NCI-H226 (cell line): ENCODE results near the gene FARS2.
"Not testable (repeated sequence)": the region's sequence is repeated elsewhere in the genome, so short reads cannot be mapped to it uniquely, and the experiment has no call there.

Experiments used
- DNase-seq: peaks from one replicate; pipeline ENCODE4 v3.0.0-alpha.2; 2015

FARS2 gene

GRCh38 chr6:5645328-5646290 lies 384.3 kb downstream of the FARS2 start:
- no peak for DNase-seq

DNA sequence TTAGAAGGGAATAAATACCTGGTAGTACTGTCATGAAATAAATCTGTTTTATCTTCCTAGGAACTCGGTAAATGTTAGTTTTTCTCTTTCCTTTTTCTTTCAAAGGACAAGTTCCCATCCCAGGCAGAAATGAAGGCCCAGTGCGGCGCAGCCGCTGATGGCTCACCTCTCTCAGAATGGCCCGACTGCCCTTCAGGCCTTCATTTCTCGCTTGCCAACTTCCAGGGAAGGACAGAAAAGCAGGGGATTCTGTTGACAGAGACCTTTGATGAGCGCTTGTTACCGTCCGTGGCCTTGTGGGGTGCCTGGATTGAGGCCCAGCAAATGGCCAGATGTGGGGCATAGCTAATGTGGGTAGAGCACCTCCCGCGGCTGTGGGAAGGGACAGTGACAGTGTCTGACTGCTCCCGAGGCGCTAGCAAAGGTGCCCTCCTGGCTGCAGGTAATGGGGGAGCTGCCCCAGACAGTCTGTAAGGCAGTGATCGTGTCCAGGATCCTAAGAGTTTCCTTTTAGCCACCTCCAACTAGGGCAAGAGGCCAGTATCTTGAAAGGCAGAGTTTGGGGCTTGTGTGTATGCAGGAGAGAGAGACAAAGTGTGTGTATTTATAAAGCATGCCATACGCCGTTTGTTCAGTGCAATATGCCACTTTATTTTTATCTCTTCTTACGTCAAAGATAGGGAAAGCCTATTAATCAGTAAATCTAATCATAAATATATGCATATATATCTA lies 391.3 kb downstream of the FARS2 start:
- DNase-seq: no peak

GRCh38 chr6:5653801-5654200 lies 392.5 kb downstream of the FARS2 start:
- DNase-seq: no peak

GRCh38 chr6:5656226-5656625 lies 394.9 kb downstream of the FARS2 start:
- DNase-seq: no peak

GRCh38 chr6:5656695-5657094 lies 395.4 kb downstream of the FARS2 start:
- not testable (repeated sequence) for DNase-seq

DNA sequence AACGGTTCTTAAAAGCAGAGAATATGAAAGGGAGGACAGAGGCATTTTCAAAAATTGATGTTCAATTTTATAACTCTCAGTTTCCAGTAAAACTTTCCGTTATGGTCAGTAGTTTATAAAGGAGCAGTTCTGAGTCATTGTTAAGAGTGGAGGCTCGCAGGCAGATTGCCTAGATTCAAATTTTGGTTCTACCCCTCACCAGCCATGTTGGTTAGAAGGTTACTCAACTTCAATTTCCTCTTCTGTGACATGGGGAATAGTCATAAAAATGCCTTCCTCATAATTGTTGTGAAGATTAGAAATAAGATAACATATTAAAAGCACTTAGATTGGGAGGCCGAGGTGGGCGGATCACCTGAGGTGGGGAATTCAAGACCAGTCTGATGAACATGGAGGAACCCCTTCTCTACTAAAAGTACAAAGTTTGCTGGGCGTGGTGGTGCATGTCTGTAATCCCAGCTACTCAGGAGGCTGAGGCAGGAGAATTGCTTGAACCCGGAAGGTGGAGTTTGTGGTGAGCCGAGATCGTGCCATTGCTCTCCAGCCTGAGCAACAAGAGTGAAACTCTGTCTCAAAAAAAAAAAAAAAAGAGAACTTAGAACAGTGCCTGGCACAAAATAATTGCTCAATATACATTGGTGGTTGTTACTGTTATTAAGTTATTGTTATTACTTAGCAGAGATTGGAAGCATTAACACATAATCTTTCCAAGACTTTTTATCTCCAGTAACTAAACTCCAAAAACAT lies 396.5 kb downstream of the FARS2 start:
- DNase-seq: no peak

- no peak for DNase-seq
Observed at GRCh38 chr6:5659467-5659866, 398.2 kb downstream of the FARS2 start.

DNA sequence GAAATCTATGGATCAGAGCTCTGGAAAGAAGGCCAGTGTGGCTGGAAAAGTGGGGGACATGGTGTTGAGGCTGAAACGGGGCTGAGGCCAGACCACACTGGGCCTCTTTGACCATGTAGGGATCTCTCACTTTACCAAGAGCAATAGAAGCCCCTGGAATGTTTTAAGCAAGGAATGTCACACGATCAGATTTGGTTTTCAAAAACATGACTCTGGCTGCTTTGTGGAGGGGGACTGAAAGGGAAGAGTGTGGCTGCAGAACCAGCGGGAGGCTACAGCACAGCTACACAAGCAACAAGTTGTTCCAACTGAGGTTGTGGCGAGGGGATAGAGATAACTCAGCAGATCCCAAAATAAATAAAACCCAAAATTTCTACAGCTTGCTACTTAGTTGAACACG lies 399.5 kb downstream of the FARS2 start:
- DNase-seq: no peak

DNA sequence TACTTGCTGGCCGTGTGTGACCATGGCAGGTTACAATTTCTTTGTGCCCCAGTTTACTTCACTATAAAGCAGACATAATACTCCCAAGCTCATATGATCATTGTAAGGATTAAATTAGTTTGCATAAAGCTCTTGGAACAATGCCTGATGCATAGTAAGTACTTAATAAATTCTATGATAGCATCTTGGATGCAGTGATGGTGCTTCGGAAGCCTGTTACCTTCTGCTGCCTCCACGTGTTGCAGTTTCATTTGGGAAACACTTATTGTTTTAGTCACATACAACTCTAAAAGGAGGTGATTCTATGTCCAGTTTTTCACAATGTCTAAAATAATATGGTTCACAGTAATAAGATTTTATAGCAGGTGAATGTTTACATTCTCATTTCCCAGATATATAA lies 401.5 kb downstream of the FARS2 start:
- no peak for DNase-seq

DNA sequence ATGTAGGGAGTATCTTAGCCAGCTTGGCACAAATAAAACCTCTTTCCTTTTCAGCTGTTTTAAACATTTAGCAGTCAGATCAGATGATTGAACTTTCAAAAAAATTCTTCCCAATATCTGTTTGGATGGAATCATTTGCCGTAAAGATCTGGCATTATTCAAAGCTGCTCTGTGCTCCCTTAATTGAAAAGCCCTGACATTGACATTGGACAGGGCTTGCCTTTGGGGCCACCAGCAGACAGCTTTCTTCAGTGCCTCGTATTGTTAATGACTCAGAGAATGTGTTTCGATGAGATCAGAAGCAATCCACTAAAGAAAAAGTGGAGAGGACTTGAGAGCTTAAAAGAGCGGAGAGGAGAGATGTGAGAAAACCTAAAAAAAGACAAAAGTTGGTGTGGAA lies 401.9 kb downstream of the FARS2 start:
- no peak for DNase-seq

- DNase-seq: no peak
Observed at GRCh38 chr6:5663739-5664138, 402.4 kb downstream of the FARS2 start.

GRCh38 chr6:5664149-5664548 lies 402.8 kb downstream of the FARS2 start:
- DNase-seq: no peak

DNA sequence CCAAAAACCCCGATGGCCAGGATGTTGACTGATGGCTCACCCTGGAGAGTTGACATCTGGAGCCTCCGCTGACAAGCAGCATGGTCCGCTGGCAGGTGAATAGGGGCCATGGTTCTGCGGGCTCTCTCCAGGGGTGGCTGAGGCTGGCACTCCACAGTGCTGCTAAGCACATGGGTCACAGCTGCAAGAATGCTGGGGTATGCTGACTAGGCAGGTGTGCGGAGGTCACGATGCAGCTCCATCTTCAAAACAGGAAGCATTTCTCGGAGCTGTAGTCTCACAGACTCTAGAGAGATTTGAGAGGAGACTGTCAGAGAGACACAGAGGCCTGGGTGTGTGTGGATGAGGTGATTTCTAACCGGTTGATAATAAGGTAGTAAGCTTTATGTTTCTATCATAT lies 403.9 kb downstream of the FARS2 start:
- DNase-seq: no peak

GRCh38 chr6:5665667-5666066 lies 404.4 kb downstream of the FARS2 start:
- no peak for DNase-seq

DNA sequence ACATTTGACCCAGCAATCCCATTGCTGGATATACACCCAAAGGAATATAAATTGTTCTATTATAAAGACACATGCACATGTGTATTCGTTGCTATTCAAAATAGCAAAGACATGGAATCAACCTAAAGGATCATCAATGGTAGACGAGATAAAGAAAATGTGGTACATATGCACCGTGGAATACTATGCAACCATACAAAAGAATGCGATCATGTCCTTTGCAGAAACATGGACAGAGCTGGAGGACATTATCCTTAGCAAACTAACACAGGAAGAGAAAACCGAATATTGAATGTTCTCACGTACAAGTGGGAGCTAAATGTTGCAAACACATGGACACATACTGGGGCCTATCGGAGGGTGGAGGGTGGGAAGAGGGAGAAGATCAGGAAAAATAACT lies 405.4 kb downstream of the FARS2 start:
- DNase-seq: no peak

GRCh38 chr6:5667737-5668136 lies 406.4 kb downstream of the FARS2 start:
- DNase-seq: no peak

- no peak for DNase-seq
Observed at GRCh38 chr6:5670381-5670780, 409.1 kb downstream of the FARS2 start.

DNA sequence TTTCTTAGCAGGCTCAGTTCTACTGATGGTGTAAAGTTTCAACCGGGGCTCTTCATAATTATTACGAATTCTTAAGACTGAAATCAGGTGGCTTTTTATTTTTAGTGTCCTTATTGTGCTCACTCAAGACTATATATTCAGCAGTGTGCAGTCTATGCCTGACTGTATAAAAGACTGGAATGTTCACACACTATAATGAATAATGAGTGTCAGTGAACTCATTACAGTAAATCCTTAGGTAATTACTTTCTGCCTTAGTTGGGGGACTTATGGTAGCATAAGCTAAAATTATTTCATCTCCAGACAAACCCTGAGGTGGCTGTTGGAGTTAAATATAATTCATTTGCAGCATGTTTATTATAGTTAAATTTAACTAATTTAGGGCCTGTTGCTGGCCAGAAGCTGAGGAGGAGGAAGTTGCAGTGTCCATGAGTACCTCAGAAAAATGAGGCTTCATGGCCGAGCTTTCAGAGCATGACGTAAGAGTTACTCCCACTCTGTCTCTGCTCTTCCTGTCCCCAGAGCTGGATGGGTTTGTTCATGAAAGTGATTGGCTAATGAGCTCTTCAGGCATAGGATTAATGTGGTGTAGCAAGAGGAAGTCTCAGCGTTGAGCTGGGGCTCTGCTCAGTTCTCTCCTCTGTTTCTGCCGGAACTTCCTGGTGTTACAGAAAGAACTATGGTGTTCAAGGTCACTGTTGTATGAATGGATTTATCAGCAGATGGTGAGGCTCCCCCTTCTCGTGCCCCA lies 409.7 kb downstream of the FARS2 start:
- DNase-seq: peak; percentile 6

DNA sequence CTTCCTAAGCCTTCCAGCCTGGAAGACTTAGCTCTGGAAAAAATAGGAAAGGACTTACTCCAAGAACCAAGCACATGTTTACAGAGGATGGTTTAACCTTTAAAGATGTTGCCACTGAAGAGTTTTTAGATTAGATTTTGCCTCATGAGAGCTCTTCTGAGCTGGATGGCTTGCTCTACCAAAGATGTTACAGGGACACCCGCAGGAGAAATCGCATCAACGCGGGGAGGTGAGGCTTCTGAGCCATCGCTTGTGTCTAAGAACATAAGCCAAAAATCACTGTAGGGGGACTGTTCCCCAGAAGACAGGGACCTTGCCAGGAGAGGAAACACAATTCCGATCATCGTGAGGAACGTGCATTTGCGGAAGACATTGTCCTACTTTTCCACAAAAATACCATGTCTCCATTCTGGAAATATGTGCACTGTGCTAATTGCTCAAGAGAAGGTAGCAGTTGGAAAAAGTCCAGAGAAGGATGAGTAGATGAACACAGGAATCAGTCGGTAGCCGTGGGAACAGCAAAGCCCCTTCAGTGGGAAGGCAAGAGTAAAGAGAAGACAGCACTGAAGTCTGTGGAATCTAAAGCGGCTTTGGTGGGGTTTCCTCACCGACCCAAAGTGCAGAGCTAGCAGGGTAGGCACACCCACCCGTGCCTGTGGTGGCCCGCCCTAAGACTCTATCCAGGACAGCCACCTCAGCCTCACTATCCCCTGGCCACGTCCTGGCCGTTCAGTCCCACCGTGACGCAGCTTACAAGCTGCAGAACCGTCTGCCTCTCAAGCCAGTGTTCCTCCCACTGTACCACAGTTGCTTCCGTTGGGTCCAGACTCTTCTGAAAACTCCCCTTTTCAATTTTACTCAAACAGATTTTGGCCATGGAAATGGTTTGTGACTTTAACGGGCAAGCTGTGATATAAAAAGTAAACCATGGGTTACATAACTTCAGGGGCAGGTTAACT lies 410.6 kb downstream of the FARS2 start:
- no peak for DNase-seq

GRCh38 chr6:5672581-5673011 lies 411.3 kb downstream of the FARS2 start:
- DNase-seq: peak; percentile 78
